Midbrain (tissue), 1 donor: ENCODE measurements around the gene SOX6.
A peak's percentile ranks its signal among the peaks of the same experiment; 100 is the strongest.
"Not testable (repeated sequence)": the region's sequence is repeated elsewhere in the genome, so short reads cannot be mapped to it uniquely, and the experiment has no call there.

Experiments
- DNase-seq: peaks from one replicate; lab custom pipeline; 2025; lab: John Stamatoyannopoulos, UW

SOX6 gene

GRCh38 chr11:16096336-16096735, 260.0 kb downstream of the SOX6 start:
- no peak for DNase-seq

- no peak for DNase-seq
These were observed 260.6 kb downstream of the SOX6 start for GRCh38 chr11:16095756-16096155.

- DNase-seq = no peak
These were observed 262.3 kb downstream of the SOX6 start for GRCh38 chr11:16093889-16094653.

- no peak for DNase-seq
These were observed 264.5 kb downstream of the SOX6 start for GRCh38 chr11:16091862-16092261.

- DNase-seq = no peak
These were observed 266.9 kb downstream of the SOX6 start for GRCh38 chr11:16089481-16089880.

GRCh38 chr11:16088774-16089173, 267.6 kb downstream of the SOX6 start:
- no peak for DNase-seq

- DNase-seq = no peak
These were observed 268.5 kb downstream of the SOX6 start for GRCh38 chr11:16087886-16088285.

- DNase-seq = no peak
These were observed 270.0 kb downstream of the SOX6 start for GRCh38 chr11:16086229-16086819.

- DNase-seq = peak; percentile 9
These were observed 274.0 kb downstream of the SOX6 start for GRCh38 chr11:16082095-16083055.

GRCh38 chr11:16081382-16082094, 274.8 kb downstream of the SOX6 start:
- DNase-seq = no peak

- no peak for DNase-seq
These were observed 275.5 kb downstream of the SOX6 start for GRCh38 chr11:16080688-16081381.

- no peak for DNase-seq
These were observed 277.4 kb downstream of the SOX6 start for GRCh38 chr11:16078936-16079335.

GRCh38 chr11:16070573-16070972, 285.8 kb downstream of the SOX6 start:
- DNase-seq = no peak

- not testable (repeated sequence) for DNase-seq
These were observed 289.1 kb downstream of the SOX6 start for GRCh38 chr11:16067268-16067667.

- DNase-seq = no peak
These were observed 297.0 kb downstream of the SOX6 start for GRCh38 chr11:16059332-16059731.

GRCh38 chr11:16058671-16059070, 297.7 kb downstream of the SOX6 start:
- DNase-seq = no peak

- DNase-seq = no peak
These were observed 303.6 kb downstream of the SOX6 start for GRCh38 chr11:16052750-16053149.

- no peak for DNase-seq
These were observed 306.7 kb downstream of the SOX6 start for GRCh38 chr11:16049611-16050010.

GRCh38 chr11:16047073-16047472, 309.3 kb downstream of the SOX6 start:
- DNase-seq = no peak

- DNase-seq = no peak
These were observed 312.7 kb downstream of the SOX6 start for GRCh38 chr11:16043617-16044016.

- no peak for DNase-seq
These were observed 315.1 kb downstream of the SOX6 start for GRCh38 chr11:16041207-16041606.
